Activated CD4-positive, alpha-beta T cell treated with anti-CD3 and anti-CD28 coated beads, Interleukin-2, amount 10 ng/mL, durations not matched to agents 7 days and 5 days (primary cell): ENCODE results near the gene ZNF785. TPM values are rescaled to one million over a fixed set of nuclear protein-coding genes. Genes with fewer than 3 reads are reported as not detected.
"Not testable (repeated sequence)": the region's sequence is repeated elsewhere in the genome, so short reads cannot be mapped to it uniquely, and the experiment has no call there.

Experiments used
- CTCF ChIA-PET: fragments of 350-600 bp; sonication (Branson Sonifier 250); formaldehyde crosslinking; loops from one replicate; lab custom pipeline; 2021; ENCODE audit warnings: antibody characterized with exemption; lab: Charles Lee
- POLR2A ChIA-PET: fragments of 350-600 bp; sonication (Branson Sonifier 250); formaldehyde crosslinking; loops from one replicate; lab custom pipeline; 2021; ENCODE audit warnings: antibody characterized with exemption; lab: Charles Lee
- DNase-seq: peaks from one replicate; pipeline ENCODE4 v3.0.0-alpha.2; 2020
- H3K27ac Mint-ChIP-seq: one replicate; pipeline ENCODE4 v1.8.0; 2021; ENCODE audit warnings: mild to moderate bottlenecking, moderate library complexity, mixed read lengths
- H3K27me3 Mint-ChIP-seq: one replicate; pipeline ENCODE4 v1.8.0; 2021; ENCODE audit warnings: mixed read lengths
- H3K36me3 Mint-ChIP-seq: one replicate; pipeline ENCODE4 v1.8.0; 2021; ENCODE audit warnings: low read depth, mixed read lengths
- H3K4me1 Mint-ChIP-seq: one replicate; pipeline ENCODE4 v1.8.0; 2021; ENCODE audit warnings: mixed read lengths
- H3K4me3 Mint-ChIP-seq: one replicate; pipeline ENCODE4 v1.8.0; 2021; ENCODE audit warnings: mild to moderate bottlenecking, moderate library complexity, mixed read lengths
- H3K9me3 Mint-ChIP-seq: one replicate; pipeline ENCODE4 v1.8.0; 2021; ENCODE audit warnings: mixed read lengths
- total RNA-seq, 2 experiments: library from RNA; stranded (reverse); gene quantifications; one replicate each; pipeline ENCODE4 v1.2.3, GENCODE V29; 2021

The ZNF785 gene
- total RNA-seq, 2 experiments from 2014 or later, result 17.0 to 18.3 TPM

DNA sequence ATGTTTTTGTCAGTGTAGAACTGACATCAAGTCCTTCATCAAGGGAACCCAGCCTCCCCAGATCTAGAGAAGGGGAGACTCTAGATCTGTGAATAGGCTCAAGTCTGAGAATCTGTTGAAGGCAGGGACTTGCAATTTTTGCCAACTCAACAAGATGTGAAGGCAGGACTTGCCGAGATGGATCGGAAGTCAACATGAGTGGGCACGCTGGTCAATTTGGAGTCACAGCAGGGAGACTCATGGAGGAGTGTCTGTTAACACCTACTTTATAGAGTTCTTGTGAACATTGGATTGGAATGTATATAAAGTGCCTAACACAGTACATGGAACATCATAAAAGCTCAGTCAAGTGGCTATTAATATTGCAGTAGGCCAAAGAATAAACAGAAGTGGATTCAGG lies 14.7 kb upstream of the ZNF785 start:
- POLR2A ChIA-PET, result no interaction called here
- H3K27ac Mint-ChIP-seq, result no peak overlapping the region

DNA sequence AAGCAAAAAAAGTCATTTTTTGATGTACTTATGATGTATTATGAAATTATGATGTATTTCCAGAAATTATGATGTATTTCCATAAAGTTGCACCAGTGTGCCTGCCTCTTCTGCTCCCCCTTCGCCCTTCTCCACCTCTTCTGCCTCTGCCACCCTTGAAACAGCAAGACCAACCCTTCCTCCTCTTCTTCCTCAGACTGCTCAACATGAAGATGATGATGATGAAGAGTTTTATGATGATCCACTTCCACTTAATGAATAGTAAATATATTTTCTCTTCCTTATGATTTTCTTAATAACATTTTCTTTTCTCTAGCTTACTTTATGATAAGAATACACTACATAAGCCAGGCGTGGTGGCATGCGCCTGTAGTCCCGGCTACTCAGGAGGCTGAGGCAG lies 7.4 kb upstream of the ZNF785 start:
- H3K27me3 Mint-ChIP-seq, result no peaks in the 10 kb centered on the region
- ChIA-PET POLR2A (interaction anchor here (0.7 kb wide), 1 partner anchor 18 kb away, joined by 3 read pairs; no protein-coding TSS in a partner anchor), CTCF (interaction anchor here (0.7 to 0.9 kb wide), 4 partner anchors 33 to 428 kb away, joined by 3 to 4 read pairs (median 3); no protein-coding TSS in a partner anchor)
- DNase-seq, result no peak
- peaks cover 4% of the 10 kb centered on the region for H3K4me1 Mint-ChIP-seq
- no peak overlapping the region for H3K4me3 Mint-ChIP-seq
- H3K27ac Mint-ChIP-seq, result no peak overlapping the region
- peaks cover 4% of the 10 kb centered on the region for H3K36me3 Mint-ChIP-seq
- no peaks in the 10 kb centered on the region for H3K9me3 Mint-ChIP-seq

More for the DNA sequence above, 14.7 kb upstream of the ZNF785 start:
- H3K27me3 Mint-ChIP-seq, result no peaks in the 10 kb centered on the region
- no peak for DNase-seq
- CTCF ChIA-PET, result interaction anchor here (0.6 to 4.3 kb wide), 3 partner anchors 15 to 170 kb away, joined by 3 to 27 read pairs (median 3); partner anchors contain the start of gene DCTPP1
- no peak overlapping the region for H3K4me3 Mint-ChIP-seq
- peaks cover 20% of the 10 kb centered on the region for H3K36me3 Mint-ChIP-seq
- peaks cover 11% of the 10 kb centered on the region for H3K4me1 Mint-ChIP-seq
- no peaks in the 10 kb centered on the region for H3K9me3 Mint-ChIP-seq

DNA sequence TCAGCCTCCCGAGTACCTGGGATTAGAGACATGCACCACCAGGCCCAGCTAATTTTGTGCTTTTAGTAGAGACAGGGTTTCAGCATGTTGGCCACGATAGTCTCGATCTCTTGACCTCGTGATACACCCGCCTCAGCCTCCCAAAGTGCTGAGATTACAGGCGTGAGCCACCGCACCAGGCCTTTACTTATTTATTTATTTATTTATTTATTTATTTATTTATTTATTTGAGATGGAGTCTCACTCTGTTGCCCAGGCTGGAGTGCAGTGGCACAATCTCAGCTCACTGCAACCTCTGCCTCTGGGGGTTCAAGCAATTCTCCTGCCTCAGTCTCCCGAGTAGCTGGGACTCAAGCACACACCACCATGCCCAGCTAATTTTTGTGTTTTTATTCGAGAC lies 5.4 kb upstream of the ZNF785 start:
- H3K4me3 Mint-ChIP-seq, H3K9me3 Mint-ChIP-seq, POLR2A ChIA-PET, DNase-seq, H3K27ac Mint-ChIP-seq, H3K27me3 Mint-ChIP-seq: not testable (repeated sequence)
- Mint-ChIP-seq H3K36me3 (peaks cover 17% of the 10 kb centered on the region), H3K4me1 (peaks cover 12% of the 10 kb centered on the region)
- CTCF ChIA-PET, result interaction anchor here (1.4 kb wide), 1 partner anchor 19 kb away, joined by 5 read pairs; the partner anchor contains the start of gene ZNF688

DNA sequence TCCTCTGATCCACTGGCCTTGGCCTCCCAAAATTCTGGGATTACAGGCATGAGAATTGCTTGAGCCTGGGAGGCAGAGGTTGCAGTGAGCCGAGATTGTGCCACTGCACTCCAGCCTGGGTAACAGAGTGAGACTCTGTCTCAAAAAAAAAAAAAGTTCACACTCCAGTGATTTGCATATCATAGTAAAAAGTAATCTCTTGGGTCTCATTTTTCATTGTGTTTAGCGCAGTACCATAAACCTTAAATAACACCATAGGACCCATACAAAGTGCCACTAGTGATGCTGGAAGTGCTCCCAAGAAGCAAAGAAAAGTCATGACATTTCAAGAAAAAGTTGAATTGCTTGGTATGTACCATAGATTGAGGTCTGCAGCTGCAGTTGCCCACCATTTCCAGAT lies 4.1 kb upstream of the ZNF785 start:
- CTCF ChIA-PET, H3K27me3 Mint-ChIP-seq, POLR2A ChIA-PET, H3K27ac Mint-ChIP-seq, DNase-seq, H3K4me3 Mint-ChIP-seq, H3K9me3 Mint-ChIP-seq: not testable (repeated sequence)
- H3K4me1 Mint-ChIP-seq, result peaks cover 19% of the 10 kb centered on the region
- H3K36me3 Mint-ChIP-seq, result peaks cover 17% of the 10 kb centered on the region

DNA sequence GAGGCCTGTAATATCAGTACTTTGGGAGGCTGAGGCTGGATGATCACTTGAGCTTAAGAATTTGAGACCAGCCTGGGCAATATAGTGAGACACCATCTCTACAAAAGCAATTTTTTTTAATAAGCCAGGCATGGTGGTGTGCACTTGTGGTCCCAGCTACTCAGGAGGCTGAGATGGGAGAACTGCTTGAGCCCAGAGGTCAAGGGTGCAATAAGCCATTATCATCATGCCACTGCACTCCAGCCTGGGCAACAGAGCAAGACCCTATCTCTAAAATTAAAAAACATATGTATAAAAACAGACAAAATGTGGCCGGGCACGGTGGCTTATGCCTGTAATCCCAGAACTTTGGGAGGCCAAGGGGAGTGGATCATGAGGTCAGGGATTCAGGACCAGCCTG lies 3.2 kb upstream of the ZNF785 start:
- no peak overlapping the region for H3K27ac Mint-ChIP-seq

DNA sequence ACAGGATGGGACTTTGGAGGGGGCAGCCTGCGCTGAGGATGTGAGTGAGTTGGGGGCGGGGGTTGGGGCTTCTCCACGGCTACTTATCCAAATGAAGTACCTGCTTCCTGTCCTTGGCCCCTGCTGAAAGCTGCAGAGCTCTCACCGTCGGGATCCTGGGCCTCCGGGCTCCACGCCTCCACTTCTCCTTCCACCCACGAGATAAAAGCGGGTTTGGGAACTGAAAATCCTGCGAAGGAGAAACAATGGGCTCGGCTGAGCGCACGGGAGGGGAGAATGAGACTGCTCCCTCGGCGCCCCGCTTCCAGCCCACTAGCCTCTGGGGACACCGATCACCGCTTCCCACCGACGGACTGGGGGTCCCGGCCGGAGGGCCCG lies 486 bp downstream of the ZNF785 start:
- peak overlapping the region; percentile 87 for H3K4me3 Mint-ChIP-seq
- POLR2A ChIA-PET, result interaction anchor here (1.0 kb wide), 1 partner anchor 13 kb away, joined by 5 read pairs; the partner anchor contains the start of gene ZNF688
- peaks cover 29% of the 10 kb centered on the region for H3K36me3 Mint-ChIP-seq
- no peaks in the 10 kb centered on the region for H3K27me3 Mint-ChIP-seq
- H3K9me3 Mint-ChIP-seq, result no peaks in the 10 kb centered on the region
- H3K27ac Mint-ChIP-seq, result peak overlapping the region; percentile 91
- peak; percentile 24 for DNase-seq
- peaks cover 37% of the 10 kb centered on the region for H3K4me1 Mint-ChIP-seq
- CTCF ChIA-PET, result interaction anchor here (0.7 to 3.3 kb wide), 5 partner anchors 9 to 50 kb away, joined by 3 to 16 read pairs (median 6); partner anchors contain the start of genes ZNF688 and ZNF747

More for the DNA sequence above, 3.2 kb upstream of the ZNF785 start:
- Mint-ChIP-seq H3K4me1 (peaks cover 24% of the 10 kb centered on the region), H3K4me3 (no peak overlapping the region), H3K36me3 (peaks cover 17% of the 10 kb centered on the region), H3K9me3 (no peaks in the 10 kb centered on the region), H3K27me3 (no peaks in the 10 kb centered on the region)
- no peak for DNase-seq
- POLR2A ChIA-PET, result no interaction called here
- CTCF ChIA-PET, result interaction anchor here (0.6 to 0.7 kb wide), 2 partner anchors 10 to 146 kb away, joined by 4 read pairs; no protein-coding TSS in a partner anchor

DNA sequence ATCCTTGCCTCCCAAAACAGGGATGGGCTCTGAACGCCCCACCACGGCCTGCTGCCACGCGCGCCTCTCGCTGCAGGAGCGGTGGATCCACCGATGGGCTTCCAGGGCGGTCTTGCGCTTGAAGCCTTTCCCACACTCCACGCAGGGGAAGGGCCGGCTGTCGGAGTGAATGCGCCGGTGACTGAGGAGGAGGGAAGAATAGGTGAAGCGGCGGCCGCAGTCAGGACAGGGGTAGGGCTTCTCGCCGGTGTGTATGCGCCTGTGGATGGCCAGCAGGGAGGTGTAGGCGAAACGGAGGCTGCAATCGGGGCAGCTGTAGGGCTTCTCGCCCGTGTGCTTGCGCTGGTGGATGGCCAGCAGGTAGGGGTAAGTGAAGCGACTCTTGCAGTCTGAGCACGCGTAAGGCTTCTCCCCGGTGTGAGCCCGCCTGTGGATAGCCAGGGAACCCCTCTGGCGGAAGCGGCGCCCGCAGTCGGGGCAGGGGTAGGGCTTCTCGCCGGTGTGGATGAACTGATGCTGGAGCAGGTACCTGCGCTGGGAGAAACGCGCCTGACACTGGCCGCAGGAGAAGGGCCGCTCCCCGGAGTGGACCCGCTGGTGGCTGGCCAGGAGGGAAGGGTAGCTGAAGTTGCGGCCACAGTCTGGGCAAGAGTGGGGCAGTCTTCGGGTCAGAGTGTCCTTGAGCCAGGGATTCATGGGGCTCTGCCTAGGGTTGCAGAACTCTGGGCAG lies 2.7 kb downstream of the ZNF785 start:
- Mint-ChIP-seq H3K9me3 (no peaks in the 10 kb centered on the region), H3K4me3 (no peak overlapping the region), H3K4me1 (peaks cover 34% of the 10 kb centered on the region), H3K27me3 (no peaks in the 10 kb centered on the region), H3K27ac (no peak overlapping the region), H3K36me3 (peaks cover 30% of the 10 kb centered on the region)
- CTCF ChIA-PET, result interaction anchor here (0.8 to 2.0 kb wide), 4 partner anchors 17 to 153 kb away, joined by 3 to 6 read pairs (median 4); partner anchors contain the start of genes DCTPP1 and ZNF747
- POLR2A ChIA-PET, result no interaction called here
- DNase-seq, result no peak

DNA sequence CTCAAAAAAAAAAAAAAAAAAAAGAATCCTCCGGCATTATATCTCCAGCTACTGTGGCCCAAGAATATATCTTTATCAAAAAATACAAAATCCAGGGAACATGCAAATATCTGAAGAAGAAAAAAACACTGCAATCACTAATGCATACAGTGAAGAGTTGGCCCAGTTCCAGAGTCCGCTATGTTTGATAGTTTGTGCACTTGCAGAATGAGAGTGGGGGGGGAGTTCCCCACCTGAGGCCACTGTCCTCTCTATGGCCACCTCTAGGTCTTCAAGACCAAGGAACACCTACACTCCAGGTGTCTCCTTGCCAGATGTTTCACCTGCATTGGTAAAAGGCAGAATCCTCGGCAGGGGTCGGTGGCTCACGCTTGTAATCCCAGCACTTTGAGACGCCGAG lies 4.0 kb downstream of the ZNF785 start:
- no peak for DNase-seq
- H3K27me3 Mint-ChIP-seq, result no peaks in the 10 kb centered on the region
- CTCF ChIA-PET, result interaction anchor here (0.7 to 2.0 kb wide), 4 partner anchors 13 to 151 kb away, joined by 4 to 6 read pairs (median 4); partner anchors contain the start of gene DCTPP1
- POLR2A ChIA-PET, result no interaction called here
- peaks cover 20% of the 10 kb centered on the region for H3K36me3 Mint-ChIP-seq
- no peak overlapping the region for H3K27ac Mint-ChIP-seq
- H3K4me3 Mint-ChIP-seq, result no peak overlapping the region
- peaks cover 27% of the 10 kb centered on the region for H3K4me1 Mint-ChIP-seq
- H3K9me3 Mint-ChIP-seq, result no peaks in the 10 kb centered on the region

DNA sequence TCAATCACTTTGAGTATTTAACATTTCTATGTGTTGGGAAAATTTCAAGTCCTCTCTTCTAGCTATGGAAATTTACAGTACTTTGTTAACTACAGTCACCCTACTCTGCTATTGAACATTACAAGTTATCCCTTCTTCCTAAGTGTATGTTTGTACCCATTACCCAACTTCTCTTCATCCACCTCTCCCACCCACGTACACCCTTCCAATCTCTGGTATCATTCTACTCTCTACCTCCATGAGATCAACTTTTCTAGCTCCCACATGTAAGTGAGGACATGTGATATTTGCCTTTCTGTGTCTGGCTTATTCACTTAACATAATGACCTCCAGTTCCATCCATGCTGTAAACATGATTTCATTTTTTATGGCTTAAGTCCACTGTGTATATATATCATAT lies 10.8 kb downstream of the ZNF785 start:
- ChIA-PET POLR2A (no interaction called here), CTCF (interaction anchor here (0.6 to 1.1 kb wide), 2 partner anchors 10 to 87 kb away, joined by 3 read pairs; partner anchors contain the start of gene ZNF785)
- Mint-ChIP-seq H3K9me3 (no peaks in the 10 kb centered on the region), H3K4me1 (peaks cover 27% of the 10 kb centered on the region), H3K27ac (no peak overlapping the region), H3K4me3 (no peak overlapping the region), H3K36me3 (peaks cover 11% of the 10 kb centered on the region), H3K27me3 (no peaks in the 10 kb centered on the region)
- no peak for DNase-seq

DNA sequence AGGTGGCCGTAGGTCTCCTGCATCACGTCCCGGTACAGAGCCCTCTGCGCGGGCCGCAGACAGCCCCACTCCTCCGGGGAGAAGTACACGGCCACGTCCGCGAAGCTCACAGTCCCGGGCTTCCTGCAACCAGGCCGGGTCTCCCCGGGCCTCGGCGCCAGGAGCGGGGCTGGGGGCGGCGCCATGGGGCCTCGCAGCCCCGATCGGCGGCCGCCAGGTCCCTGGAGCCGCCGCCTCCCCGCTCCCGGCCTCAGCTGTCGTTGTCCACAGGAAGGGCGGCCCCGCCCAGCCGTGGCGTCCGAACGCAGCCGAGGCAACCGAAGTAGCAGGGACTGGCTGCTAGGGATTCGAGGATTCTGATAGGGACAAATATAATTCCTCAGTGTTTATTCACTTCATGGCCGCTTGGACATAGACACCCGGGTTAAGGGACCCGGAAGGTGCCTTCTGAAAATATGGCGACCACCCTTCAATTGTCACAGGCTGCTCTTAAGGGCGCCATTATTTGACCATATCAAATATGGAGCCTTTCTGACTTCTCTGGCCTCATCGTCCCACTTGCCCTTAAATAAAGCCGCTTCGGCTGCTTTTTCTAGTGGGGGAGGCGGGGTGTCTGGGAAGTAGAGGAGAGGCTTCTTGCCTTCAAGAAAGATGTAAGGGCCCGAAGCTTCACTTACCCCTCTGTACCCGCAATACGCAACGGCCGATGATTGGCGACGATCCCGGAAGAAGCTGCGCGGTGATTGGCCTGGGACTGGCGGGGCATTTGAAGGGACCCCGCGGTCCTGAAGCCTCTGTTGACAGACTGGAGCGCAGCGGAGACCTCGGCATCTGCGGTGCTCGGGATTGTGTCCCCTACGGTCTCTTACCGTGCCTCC lies 13.8 kb downstream of the ZNF785 start, which contains the start of gene ZNF688:
ZNF688 (minus strand) TSS at position 270 of the 878 bp plus-strand sequence; CDS start at position 185, 85 bp downstream.
- Mint-ChIP-seq H3K9me3 (no peaks in the 10 kb centered on the region), H3K4me1 (peaks cover 52% of the 10 kb centered on the region), H3K36me3 (peaks cover 8% of the 10 kb centered on the region), H3K4me3 (peak within 1 kb of the TSS; percentile 86), H3K27me3 (no peaks in the 10 kb centered on the region), H3K27ac (peak within 1 kb of the TSS; percentile 96)
- DNase-seq, result peak; percentile 98
- ChIA-PET CTCF (interaction anchor here (0.9 to 2.6 kb wide), 14 partner anchors 13 to 162 kb away, joined by 3 to 16 read pairs (median 5); partner anchors contain the start of genes DCTPP1, ZNF747, ZNF764 and ZNF785), POLR2A (interaction anchor here (0.6 to 1.5 kb wide), 5 partner anchors 14 to 154 kb away, joined by 3 to 7 read pairs (median 4); partner anchors contain the start of gene ZNF785)

DNA sequence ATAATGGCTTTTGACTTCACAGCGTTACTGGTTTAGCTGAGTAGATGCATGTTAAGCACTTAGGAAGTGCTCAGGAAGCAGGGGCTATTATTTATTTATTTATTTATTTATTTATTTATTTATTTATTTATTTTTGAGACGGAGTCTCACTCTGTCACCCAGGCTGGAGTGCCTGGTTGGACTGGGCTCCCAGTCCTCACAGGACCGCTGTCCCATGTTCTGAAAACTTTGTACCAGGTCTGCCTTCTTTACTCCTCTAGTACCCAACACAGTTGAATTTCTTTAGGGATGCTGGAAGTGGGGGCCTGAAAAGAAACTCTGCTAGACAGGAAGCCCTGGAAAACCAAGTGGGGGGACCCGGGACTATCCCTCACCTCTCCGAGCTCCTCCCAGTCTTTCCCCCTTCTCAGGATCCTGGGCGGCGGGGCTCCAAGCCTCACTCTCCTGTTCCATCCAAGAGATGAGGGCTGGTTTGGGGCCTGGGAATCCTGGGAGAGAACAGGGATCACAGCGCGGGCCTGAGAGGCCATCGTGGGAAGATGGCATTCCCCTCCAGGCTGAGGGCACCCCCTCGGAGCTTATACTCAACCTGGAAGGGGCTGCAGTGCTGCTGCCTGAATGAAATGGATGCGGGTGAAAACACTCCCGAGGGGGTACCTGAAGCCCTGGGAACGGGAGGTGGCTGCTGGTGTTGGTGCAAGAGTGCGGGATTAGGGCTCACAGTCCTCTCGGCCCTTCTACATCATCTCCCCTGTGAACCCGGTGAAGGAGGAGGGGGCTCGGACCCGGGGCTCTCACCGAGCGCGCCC lies 14.7 kb downstream of the ZNF785 start:
- Mint-ChIP-seq H3K4me1 (peaks cover 57% of the 10 kb centered on the region), H3K27ac (peak overlapping the region; percentile 92)

More for the DNA sequence above, 14.7 kb downstream of the ZNF785 start:
- Mint-ChIP-seq H3K4me3 (peak overlapping the region; percentile 86), H3K36me3 (peaks cover 8% of the 10 kb centered on the region), H3K27me3 (no peaks in the 10 kb centered on the region), H3K9me3 (no peaks in the 10 kb centered on the region)
- POLR2A ChIA-PET, result no interaction called here
- DNase-seq, result no peak
- CTCF ChIA-PET, result interaction anchor here (1.2 to 2.6 kb wide), 7 partner anchors 13 to 161 kb away, joined by 3 to 16 read pairs (median 7); partner anchors contain the start of genes DCTPP1, ZNF747, ZNF764 and ZNF785
